Limb (tissue), 2 donors: ENCODE data around the gene CEACAM8.
"Not testable (repeated sequence)": the region's sequence is repeated elsewhere in the genome, so short reads cannot be mapped to it uniquely, and the experiment has no call there.

Source experiments
- DNase-seq, 2 donors: peaks; one replicate each; pipeline ENCODE4 v3.0.0-alpha.2; 2016; ENCODE audit errors: extremely low spot score in 2 of 2

Gene CEACAM8

GRCh38 chr19:42573642-42574041 lies 21.1 kb downstream of the CEACAM8 start:
- DNase-seq: no peak

- no peak for DNase-seq
These were observed 23.6 kb downstream of the CEACAM8 start for GRCh38 chr19:42571116-42571515.

GRCh38 chr19:42569193-42569592 lies 25.5 kb downstream of the CEACAM8 start:
- no peak for DNase-seq

DNA sequence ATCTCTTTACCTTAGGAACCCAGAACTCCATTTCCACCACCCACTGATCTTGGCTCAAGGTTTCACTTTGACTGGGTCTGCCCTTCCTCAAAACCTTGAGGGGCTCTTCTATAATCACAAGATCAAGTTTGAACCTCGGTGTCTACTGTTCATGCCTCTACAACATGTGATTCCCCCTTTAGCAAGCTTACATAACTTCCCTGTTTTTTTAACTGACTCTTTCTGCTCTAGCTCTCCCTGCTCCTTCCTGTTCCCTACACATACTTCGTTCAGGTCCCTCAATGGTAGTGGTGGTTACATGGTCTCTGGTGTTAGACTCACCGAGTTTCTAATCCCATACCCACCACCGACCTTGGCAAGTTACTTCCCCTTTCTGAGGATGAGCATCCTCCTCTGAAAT lies 26.7 kb downstream of the CEACAM8 start:
- no peak for DNase-seq

DNA sequence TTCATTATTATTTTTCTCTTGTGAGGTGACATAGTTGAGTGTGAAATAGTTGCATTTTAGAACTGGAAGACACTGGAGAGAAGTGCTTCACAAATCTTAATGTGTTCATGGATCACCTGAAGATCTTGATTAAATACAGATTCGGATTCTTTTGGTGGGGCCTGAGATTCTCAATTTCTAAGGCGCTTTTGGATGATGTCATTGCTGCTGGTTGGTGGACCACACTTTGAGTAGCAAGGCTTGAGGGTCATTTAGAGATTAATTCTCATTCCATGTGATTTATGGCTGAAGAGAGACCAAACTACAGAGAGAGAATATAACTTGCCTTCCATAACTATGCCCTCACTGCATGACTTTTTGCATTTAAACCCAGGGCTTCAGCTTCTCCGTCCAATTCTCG lies 27.2 kb downstream of the CEACAM8 start:
- DNase-seq: no peak

- no peak for DNase-seq
These were observed 31.1 kb downstream of the CEACAM8 start for GRCh38 chr19:42563352-42564210.

- DNase-seq: no peak
These were observed 33.2 kb downstream of the CEACAM8 start for GRCh38 chr19:42561512-42561911.

- DNase-seq: no peak
These were observed 34.0 kb downstream of the CEACAM8 start for GRCh38 chr19:42560731-42561130.

- no peak for DNase-seq
These were observed 36.1 kb downstream of the CEACAM8 start for GRCh38 chr19:42558450-42559150.

- DNase-seq: not testable (repeated sequence)
These were observed 37.3 kb downstream of the CEACAM8 start for GRCh38 chr19:42557386-42557871.

- no peak for DNase-seq
These were observed 38.9 kb downstream of the CEACAM8 start for GRCh38 chr19:42555801-42556200.

- DNase-seq: no peak
These were observed 39.4 kb downstream of the CEACAM8 start for GRCh38 chr19:42555317-42555716.

- no peak for DNase-seq
These were observed 40.6 kb downstream of the CEACAM8 start for GRCh38 chr19:42554046-42554575.

GRCh38 chr19:42553292-42554045 lies 41.3 kb downstream of the CEACAM8 start:
- no peak for DNase-seq

- no peak for DNase-seq
These were observed 42.3 kb downstream of the CEACAM8 start for GRCh38 chr19:42552086-42553065.

GRCh38 chr19:42550521-42550920 lies 44.2 kb downstream of the CEACAM8 start:
- DNase-seq: not testable (repeated sequence)

- not testable (repeated sequence) for DNase-seq
These were observed 45.7 kb downstream of the CEACAM8 start for GRCh38 chr19:42549067-42549466.

- no peak for DNase-seq
These were observed 46.2 kb downstream of the CEACAM8 start for GRCh38 chr19:42548552-42548951.

DNA sequence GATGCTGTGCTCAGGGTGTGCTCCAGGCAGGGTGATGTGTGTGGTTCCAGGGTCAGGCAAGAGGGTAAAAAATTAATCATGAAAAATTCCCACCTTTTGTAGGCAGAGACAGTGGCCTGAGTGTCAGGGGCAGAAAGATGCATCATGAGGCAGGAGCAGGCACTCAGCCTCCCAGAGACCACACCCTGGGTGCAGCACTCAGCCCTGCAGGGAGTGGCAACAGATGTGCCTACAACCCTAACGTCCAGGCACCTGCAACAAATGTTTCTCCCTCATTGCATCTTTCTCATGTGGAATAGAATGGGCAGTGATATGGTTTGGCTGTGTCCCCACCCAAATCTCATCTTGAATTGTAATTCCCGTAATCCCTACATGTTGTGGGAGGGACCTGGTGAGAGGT lies 46.8 kb downstream of the CEACAM8 start:
- no peak for DNase-seq

DNA sequence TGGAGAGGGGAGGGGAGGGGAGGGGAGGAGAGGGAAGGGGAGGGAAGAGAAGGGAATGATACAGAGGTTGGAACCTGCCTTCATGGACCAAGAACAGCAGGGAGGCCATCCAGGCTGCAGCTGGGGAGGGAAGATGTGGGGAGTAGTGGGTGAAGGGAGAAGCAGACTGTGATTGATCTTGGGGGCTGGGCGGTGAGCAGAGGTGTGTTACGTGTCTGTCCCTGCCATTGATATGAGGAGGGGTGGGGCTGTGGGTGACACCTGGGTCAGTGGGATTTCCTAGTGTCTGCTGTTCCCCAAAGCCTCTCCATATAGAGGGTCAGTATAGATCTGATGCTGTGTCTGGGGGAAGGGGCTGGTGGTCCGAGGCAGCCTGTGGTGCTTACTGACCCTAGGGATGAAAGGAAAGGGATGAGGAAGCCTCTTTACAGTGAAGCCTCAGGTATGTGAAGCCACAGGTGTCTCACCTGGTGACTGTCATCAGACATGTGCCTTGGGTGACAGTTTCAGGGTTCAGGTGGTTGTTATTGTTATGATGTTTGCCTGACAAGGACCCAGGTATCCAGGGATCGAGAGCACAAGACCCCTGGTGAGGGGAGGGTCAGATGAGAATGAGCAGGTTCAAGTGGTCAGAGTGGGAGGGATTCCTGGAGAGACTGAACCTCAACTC lies 47.8 kb downstream of the CEACAM8 start:
- no peak for DNase-seq
